CD8-positive, alpha-beta memory T cell (primary cell): Measurements from ENCODE around the gene DRC7. TPM values are rescaled to one million over a fixed set of nuclear protein-coding genes. Genes with fewer than 3 reads are reported as not detected.

Source experiments
- CTCF ChIA-PET: fragments of 350-600 bp; sonication (Branson Sonifier 250); formaldehyde crosslinking; loops from one replicate; lab custom pipeline; 2021; ENCODE audit warnings: antibody characterized with exemption; lab: Charles Lee
- POLR2A ChIA-PET: fragments of 350-600 bp; sonication (Branson Sonifier 250); formaldehyde crosslinking; loops from one replicate; lab custom pipeline; 2021; ENCODE audit warnings: antibody characterized with exemption; lab: Charles Lee
- DNase-seq, 5 donors: peaks; one replicate each; pipeline versions ENCODE4 v3.0.0 to v3.0.0-alpha.2; 2020 to 2022; ENCODE audit warnings: mixed read lengths in 1 of 5
- H3K27ac ChIP-seq: one replicate; pipeline ENCODE4 v1.7.0; 2013; ENCODE audit warnings: low read depth, mild to moderate bottlenecking, low read length, moderate library complexity
- H3K27me3 ChIP-seq: 2 replicates; pipeline ENCODE4 v1.7.0; 2013; ENCODE audit warnings: low read length, mild to moderate bottlenecking; ENCODE audit not compliant: insufficient read depth, poor library complexity, severe bottlenecking
- H3K36me3 ChIP-seq: 2 replicates; pipeline ENCODE4 v1.7.0; 2013; ENCODE audit warnings: mild to moderate bottlenecking, low read length, moderate library complexity; ENCODE audit not compliant: insufficient read depth
- H3K4me1 ChIP-seq: 2 replicates; pipeline ENCODE4 v1.7.0; 2013; ENCODE audit warnings: mild to moderate bottlenecking, low read length, moderate library complexity; ENCODE audit not compliant: insufficient read depth
- H3K4me3 ChIP-seq: 2 replicates; pipeline ENCODE4 v1.7.0; 2013; ENCODE audit warnings: mild to moderate bottlenecking, low read length
- H3K9me3 ChIP-seq: 2 replicates; pipeline ENCODE4 v1.7.0; 2013; ENCODE audit warnings: mild to moderate bottlenecking, low read length
- H3K27ac Mint-ChIP-seq, 8 donors: one replicate each; pipeline ENCODE4 v1.8.0; 2020 to 2021; ENCODE audit warnings: mixed read lengths in 8 of 8, mild to moderate bottlenecking in 6 of 8, inconsistent platforms in 3 of 8, moderate library complexity in 3 of 8
- H3K27me3 Mint-ChIP-seq, 2 donors: one replicate each; pipeline ENCODE4 v1.8.0; 2020 to 2021; ENCODE audit warnings: mixed read lengths in 2 of 2, mild to moderate bottlenecking in 1 of 2, moderate library complexity in 1 of 2
- H3K36me3 Mint-ChIP-seq, 3 donors: one replicate each; pipeline ENCODE4 v1.8.0; 2020 to 2021; ENCODE audit warnings: mixed read lengths in 3 of 3, inconsistent platforms in 1 of 3, mild to moderate bottlenecking in 1 of 3
- H3K4me1 Mint-ChIP-seq, 3 donors: one replicate each; pipeline ENCODE4 v1.8.0; 2020 to 2021; ENCODE audit warnings: mixed read lengths in 3 of 3, inconsistent platforms in 1 of 3, mild to moderate bottlenecking in 1 of 3
- H3K4me3 Mint-ChIP-seq, 7 donors: one replicate each; pipeline ENCODE4 v1.8.0; 2020 to 2021; ENCODE audit warnings: mixed read lengths in 7 of 7, mild to moderate bottlenecking in 6 of 7, moderate library complexity in 4 of 7, inconsistent platforms in 2 of 7
- H3K9me3 Mint-ChIP-seq, 5 donors: one replicate each; pipeline ENCODE4 v1.8.0; 2020 to 2022; ENCODE audit warnings: mixed read lengths in 5 of 5, mild to moderate bottlenecking in 3 of 5, moderate library complexity in 2 of 5, inconsistent platforms in 1 of 5
- polyA plus RNA-seq: library from polyadenylated mRNA; unstranded; fragments of 300-500 nt; fragmentation: Illumina TruSeq; gene quantifications from one replicate; pipeline ENCODE4 v1.2.3, GENCODE V29; 2021
- total RNA-seq, 2 experiments: library from RNA; stranded (reverse); gene quantifications; one replicate each; pipeline ENCODE4 v1.2.3, GENCODE V29; 2021

The DRC7 gene, protein sequence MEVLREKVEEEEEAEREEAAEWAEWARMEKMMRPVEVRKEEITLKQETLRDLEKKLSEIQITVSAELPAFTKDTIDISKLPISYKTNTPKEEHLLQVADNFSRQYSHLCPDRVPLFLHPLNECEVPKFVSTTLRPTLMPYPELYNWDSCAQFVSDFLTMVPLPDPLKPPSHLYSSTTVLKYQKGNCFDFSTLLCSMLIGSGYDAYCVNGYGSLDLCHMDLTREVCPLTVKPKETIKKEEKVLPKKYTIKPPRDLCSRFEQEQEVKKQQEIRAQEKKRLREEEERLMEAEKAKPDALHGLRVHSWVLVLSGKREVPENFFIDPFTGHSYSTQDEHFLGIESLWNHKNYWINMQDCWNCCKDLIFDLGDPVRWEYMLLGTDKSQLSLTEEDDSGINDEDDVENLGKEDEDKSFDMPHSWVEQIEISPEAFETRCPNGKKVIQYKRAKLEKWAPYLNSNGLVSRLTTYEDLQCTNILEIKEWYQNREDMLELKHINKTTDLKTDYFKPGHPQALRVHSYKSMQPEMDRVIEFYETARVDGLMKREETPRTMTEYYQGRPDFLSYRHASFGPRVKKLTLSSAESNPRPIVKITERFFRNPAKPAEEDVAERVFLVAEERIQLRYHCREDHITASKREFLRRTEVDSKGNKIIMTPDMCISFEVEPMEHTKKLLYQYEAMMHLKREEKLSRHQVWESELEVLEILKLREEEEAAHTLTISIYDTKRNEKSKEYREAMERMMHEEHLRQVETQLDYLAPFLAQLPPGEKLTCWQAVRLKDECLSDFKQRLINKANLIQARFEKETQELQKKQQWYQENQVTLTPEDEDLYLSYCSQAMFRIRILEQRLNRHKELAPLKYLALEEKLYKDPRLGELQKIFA
- not detected for total RNA-seq
- polyA plus RNA-seq = not detected

DNA sequence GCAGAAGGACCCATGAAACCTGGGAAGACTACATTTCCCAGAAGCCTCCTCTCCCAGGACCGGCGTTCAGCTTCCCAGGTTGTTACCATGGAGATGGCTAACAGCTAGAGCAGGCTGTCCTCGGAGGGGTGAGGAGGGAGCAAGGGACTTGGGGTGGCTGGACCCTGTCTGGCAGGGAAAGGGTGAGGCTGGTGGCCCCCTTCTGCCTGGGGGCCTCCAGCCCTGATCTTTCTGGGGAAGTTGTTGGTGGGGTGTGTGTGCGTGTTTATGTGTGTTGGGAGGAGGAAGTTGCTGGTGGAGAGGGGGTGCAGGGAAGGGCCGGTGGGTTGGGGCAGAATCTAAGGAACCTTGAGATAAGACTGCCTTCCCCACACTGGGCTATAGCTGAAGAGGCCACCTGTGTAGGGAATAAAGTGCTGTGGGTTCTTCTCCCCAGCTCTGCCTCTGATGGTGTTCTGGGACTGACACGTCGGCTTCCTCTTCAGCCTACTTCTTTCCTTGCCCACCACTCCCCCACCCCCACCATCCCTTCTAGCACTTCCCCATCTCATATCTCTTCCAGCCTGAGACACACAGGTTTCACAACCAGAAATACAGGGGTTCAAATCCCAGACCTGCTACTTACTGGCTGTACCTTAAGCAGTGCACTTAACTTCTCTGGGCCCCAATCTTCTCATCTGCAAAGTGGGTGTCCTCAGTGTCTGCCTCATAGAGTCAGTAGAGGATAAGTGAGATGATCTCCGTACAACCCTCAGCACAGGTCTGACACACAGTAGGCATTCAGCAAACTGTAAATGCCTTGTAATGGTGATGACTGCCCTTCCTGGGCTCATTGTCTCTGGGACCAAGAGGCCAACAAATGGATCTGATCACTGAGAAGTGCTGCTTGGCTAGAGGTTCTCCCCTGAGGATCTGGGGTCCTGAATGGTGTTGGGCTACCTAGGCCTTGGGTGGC, at the start of gene DRC7:
TSS of gene DRC7 (plus strand) at position 82 of the 955 bp plus-strand sequence. CDS start 3,144 bp downstream, outside the sequence.
- ChIA-PET CTCF (no interaction called here), POLR2A (no interaction called here)
- H3K4me3 ChIP-seq = no peak within 1 kb of the TSS
- H3K27me3 ChIP-seq = no peaks in the 10 kb centered on the region
- H3K4me1 ChIP-seq = peaks cover 4% of the 10 kb centered on the region
- DNase-seq = no peak
- peak within 1 kb of the TSS in 4 of 8 donors; percentile 26 to 74 (median 64) for H3K27ac Mint-ChIP-seq
- H3K4me3 Mint-ChIP-seq = no peak within 1 kb of the TSS
- no peaks in the 10 kb centered on the region for H3K9me3 ChIP-seq
- peak within 1 kb of the TSS; percentile 65 for H3K27ac ChIP-seq
- H3K27me3 Mint-ChIP-seq = peaks cover 2 to 10% of the 10 kb centered on the region in 2 donors
- H3K36me3 Mint-ChIP-seq = peaks cover 0 to 1% (median 0%) of the 10 kb centered on the region in 3 donors
- peaks cover 5 to 8% (median 6%) of the 10 kb centered on the region in 3 donors for H3K4me1 Mint-ChIP-seq
- H3K36me3 ChIP-seq = no peaks in the 10 kb centered on the region
- H3K9me3 Mint-ChIP-seq = no peaks in the 10 kb centered on the region

DNA sequence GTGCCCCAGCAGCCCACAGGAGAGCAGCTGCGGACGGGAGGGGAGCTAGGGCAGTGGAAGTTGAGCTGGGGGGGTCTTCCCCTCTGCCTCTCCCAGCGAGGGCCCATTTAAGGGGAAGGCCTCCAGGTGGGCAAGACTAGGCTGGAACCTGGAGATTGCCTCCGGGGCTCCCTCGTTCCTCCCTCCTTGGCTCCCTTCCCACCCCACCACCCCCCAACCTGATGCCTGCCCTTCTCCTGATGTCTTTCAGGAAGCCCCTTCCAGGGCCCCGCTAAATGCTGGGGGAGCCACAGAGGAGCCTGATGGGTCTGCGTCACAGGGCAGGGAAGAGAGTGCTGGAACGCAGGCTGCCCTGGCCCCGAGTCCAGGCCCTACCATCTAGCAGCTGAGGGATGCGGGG, 49.4 kb upstream of the DRC7 start:
- H3K9me3 Mint-ChIP-seq = no peaks in the 10 kb centered on the region
- no peaks in the 10 kb centered on the region for H3K36me3 Mint-ChIP-seq
- H3K27me3 Mint-ChIP-seq = peaks cover 0 to 2% of the 10 kb centered on the region in 2 donors
- DNase-seq = no peak
- Histone ChIP-seq H3K36me3 (no peaks in the 10 kb centered on the region), H3K4me3 (no peak overlapping the region), H3K27ac (no peak overlapping the region), H3K27me3 (no peaks in the 10 kb centered on the region), H3K4me1 (peaks cover 20% of the 10 kb centered on the region), H3K9me3 (no peaks in the 10 kb centered on the region)
- ChIA-PET POLR2A (no interaction called here), CTCF (interaction anchor here (5.5 to 6.4 kb wide), 4 partner anchors 9 to 68 kb away, joined by 42 to 215 read pairs (median 80); no protein-coding TSS in a partner anchor)
- H3K4me3 Mint-ChIP-seq = no peak overlapping the region
- no peak overlapping the region for H3K27ac Mint-ChIP-seq
- peaks cover 32 to 48% (median 34%) of the 10 kb centered on the region in 3 donors for H3K4me1 Mint-ChIP-seq

DNA sequence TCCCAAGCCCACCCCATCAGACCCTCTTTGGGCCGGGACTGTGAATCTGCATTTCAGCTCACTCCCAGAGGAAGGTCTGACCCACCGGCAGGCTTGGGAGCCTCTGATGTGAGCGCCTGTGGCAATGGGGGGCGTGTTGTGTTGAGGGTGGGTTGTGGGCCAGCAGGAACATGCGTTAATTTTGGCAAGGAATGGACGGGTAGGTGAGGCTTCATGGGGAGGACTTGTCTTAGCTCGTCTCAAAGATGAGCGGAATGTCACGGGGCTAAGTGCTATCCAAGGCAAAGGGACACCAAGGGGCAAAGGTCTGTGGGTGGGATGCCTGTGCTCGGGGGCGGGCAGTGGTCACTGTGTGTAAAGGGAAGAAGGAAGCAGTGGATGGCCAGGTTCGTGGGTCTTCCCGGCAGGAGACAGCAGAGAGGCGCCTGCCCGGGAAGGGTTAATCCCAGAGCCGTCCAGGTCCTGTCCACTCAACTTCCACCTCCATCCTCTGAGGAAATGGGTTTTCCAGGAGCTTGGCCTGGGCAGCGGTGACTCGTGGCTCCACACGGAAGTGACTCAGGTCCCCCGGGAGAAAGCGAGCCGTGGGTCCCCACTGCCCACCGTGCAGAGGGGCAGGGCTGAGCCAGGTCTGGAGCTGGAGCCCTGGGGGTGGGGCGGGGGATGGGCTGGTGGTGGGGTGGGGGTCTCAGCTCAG, 48.8 kb upstream of the DRC7 start:
- H3K27ac ChIP-seq = no peak overlapping the region
- H3K27ac Mint-ChIP-seq = peak overlapping the region in 4 of 8 donors; percentile 19 to 79 (median 48)
- H3K36me3 ChIP-seq = no peaks in the 10 kb centered on the region
- ChIA-PET CTCF (interaction anchor here (1.3 to 6.4 kb wide), 6 partner anchors 10 to 90 kb away, joined by 3 to 215 read pairs (median 52); partner anchors contain the start of gene KATNB1), POLR2A (no interaction called here)
- no peak overlapping the region for H3K4me3 ChIP-seq
- H3K27me3 Mint-ChIP-seq = peaks cover 0 to 2% of the 10 kb centered on the region in 2 donors
- DNase-seq = no peak
- H3K9me3 ChIP-seq = no peaks in the 10 kb centered on the region
- H3K27me3 ChIP-seq = no peaks in the 10 kb centered on the region
- H3K4me1 ChIP-seq = peaks cover 20% of the 10 kb centered on the region
- H3K4me3 Mint-ChIP-seq = peak overlapping the region in 1 of 7 donors; percentile 49
- H3K4me1 Mint-ChIP-seq = peaks cover 30 to 43% (median 34%) of the 10 kb centered on the region in 3 donors
- H3K36me3 Mint-ChIP-seq = no peaks in the 10 kb centered on the region
- no peaks in the 10 kb centered on the region for H3K9me3 Mint-ChIP-seq

DNA sequence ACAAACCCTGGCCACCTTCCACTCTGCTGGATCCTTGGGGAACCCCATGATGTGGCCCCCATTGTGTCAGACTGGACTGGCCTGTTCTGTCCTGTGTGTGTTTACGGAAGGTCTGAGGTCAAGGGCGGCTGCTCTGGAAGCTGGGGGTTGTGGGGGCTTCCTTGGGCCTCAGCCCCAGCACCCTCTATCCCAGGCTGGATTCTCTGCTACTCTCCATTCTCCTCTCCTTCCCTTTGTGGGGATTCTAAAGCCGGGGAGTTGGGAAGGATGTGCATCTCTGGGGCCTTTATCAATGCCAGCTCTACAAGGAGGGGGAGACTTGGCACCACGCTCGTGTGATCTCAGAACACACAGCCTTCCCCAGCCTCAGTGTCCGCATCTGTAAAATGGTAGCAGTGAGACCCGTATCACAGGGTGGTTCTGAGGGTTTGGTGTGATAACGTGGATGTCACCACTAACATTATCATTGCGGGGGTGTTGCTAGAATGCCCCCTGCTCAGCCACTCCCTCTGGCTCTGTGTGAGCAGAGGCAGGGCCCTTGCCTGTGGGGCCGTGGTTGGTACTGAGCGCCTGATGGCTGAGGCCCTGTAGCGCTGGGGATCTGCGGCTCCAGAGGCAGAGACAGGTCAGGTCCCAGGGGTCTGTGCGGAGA, 48.1 kb upstream of the DRC7 start:
- peak overlapping the region in 3 of 7 donors; percentile 75 to 88 (median 79) for H3K4me3 Mint-ChIP-seq
- no peaks in the 10 kb centered on the region for H3K36me3 Mint-ChIP-seq
- Histone ChIP-seq H3K9me3 (no peaks in the 10 kb centered on the region), H3K36me3 (no peaks in the 10 kb centered on the region), H3K27me3 (no peaks in the 10 kb centered on the region), H3K27ac (no peak overlapping the region), H3K4me3 (no peak overlapping the region), H3K4me1 (peaks cover 21% of the 10 kb centered on the region)
- H3K9me3 Mint-ChIP-seq = no peaks in the 10 kb centered on the region
- peaks cover 35 to 49% (median 37%) of the 10 kb centered on the region in 3 donors for H3K4me1 Mint-ChIP-seq
- DNase-seq = peak in 2 of 5 donors; percentile 36 to 38
- POLR2A ChIA-PET = interaction anchor here (1.3 kb wide), 1 partner anchor 37 kb away, joined by 4 read pairs; no protein-coding TSS in a partner anchor
- H3K27me3 Mint-ChIP-seq = peaks cover 0 to 2% of the 10 kb centered on the region in 2 donors
- H3K27ac Mint-ChIP-seq = peak overlapping the region in 6 of 8 donors; percentile 54 to 92 (median 78)
- CTCF ChIA-PET = interaction anchor here (1.3 to 6.4 kb wide), 7 partner anchors 11 to 89 kb away, joined by 3 to 215 read pairs (median 57); partner anchors contain the start of gene KATNB1

DNA sequence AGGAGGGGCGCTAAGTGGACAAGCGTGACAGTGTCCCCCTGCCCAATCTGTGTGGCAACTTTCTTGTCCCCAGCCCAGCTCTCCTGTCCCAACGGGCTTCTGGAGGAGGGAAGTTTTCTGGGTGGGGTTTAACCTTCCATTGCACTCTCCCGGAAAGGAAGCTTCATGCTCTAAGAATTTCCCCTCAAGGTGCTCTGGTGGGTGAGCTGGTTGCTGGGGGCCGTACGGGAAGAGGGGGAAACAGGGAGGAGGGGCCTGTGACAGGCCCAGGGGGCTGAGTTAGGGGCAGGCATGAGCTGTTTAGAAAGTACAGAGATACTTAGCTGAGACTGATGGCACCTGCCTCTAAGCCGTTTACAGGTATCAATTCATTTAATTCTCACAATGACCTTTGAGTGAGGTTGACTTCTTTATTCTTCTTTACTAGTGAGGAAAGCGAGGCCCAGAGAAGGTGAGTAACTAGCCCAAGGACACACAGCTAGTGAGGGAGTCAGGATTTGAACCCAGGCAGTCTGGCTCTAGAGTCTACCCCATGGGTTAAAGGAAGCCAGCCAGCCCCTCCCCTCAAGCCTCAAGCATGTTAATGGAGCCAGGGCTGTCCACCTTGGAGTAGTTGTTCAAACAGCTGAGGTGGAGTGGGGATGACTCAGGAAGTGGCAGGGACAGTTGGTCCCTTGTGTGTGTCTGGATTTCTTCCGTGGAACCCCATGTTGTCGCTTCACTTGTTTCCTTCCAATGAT, 47.3 kb upstream of the DRC7 start:
- Histone ChIP-seq H3K9me3 (no peaks in the 10 kb centered on the region), H3K4me3 (no peak overlapping the region), H3K36me3 (no peaks in the 10 kb centered on the region), H3K27ac (no peak overlapping the region), H3K27me3 (no peaks in the 10 kb centered on the region), H3K4me1 (peaks cover 29% of the 10 kb centered on the region)
- Mint-ChIP-seq H3K27me3 (peaks cover 0 to 2% of the 10 kb centered on the region in 2 donors), H3K9me3 (no peaks in the 10 kb centered on the region), H3K36me3 (no peaks in the 10 kb centered on the region), H3K27ac (peak overlapping the region in 7 of 8 donors; percentile 71 to 96 (median 87)), H3K4me3 (peak overlapping the region in 5 of 7 donors; percentile 64 to 88 (median 77)), H3K4me1 (peaks cover 43 to 57% (median 45%) of the 10 kb centered on the region in 3 donors)
- ChIA-PET CTCF (interaction anchor here (0.8 to 6.4 kb wide), 8 partner anchors 9 to 88 kb away, joined by 3 to 215 read pairs (median 50); partner anchors contain the start of gene KATNB1), POLR2A (interaction anchor here (0.9 to 1.3 kb wide), 3 partner anchors 37 to 56 kb away, joined by 3 to 4 read pairs (median 4); no protein-coding TSS in a partner anchor)
- DNase-seq = no peak

DNA sequence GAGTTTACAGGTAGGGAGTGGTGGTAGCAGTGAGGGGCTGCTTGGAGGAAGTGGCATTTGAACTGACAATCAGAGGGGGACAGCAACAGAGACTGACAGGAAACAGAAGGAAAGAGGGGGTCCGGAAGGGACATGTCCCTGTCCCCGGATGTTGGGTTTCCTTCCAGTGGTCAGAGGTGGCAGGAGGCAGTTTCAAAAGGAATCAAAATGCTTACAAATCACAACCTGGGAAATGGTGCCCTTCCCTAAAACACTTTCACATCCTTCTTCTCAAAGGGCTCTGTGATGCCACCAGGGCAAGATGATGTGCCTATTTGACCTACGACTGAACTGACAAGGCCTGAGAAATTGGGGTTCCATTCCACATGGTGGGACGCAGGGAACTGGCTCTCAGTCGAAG, 46.5 kb upstream of the DRC7 start:
- Mint-ChIP-seq H3K27ac (peak overlapping the region; percentile 71 to 96 (median 85)), H3K9me3 (no peaks in the 10 kb centered on the region), H3K4me1 (peaks cover 43 to 54% (median 45%) of the 10 kb centered on the region in 3 donors), H3K36me3 (no peaks in the 10 kb centered on the region), H3K4me3 (peak overlapping the region in 6 of 7 donors; percentile 22 to 88 (median 72)), H3K27me3 (peaks cover 0 to 2% of the 10 kb centered on the region in 2 donors)
- Histone ChIP-seq H3K27ac (no peak overlapping the region), H3K4me3 (no peak overlapping the region), H3K4me1 (peaks cover 34% of the 10 kb centered on the region), H3K27me3 (no peaks in the 10 kb centered on the region), H3K9me3 (no peaks in the 10 kb centered on the region), H3K36me3 (no peaks in the 10 kb centered on the region)
- CTCF ChIA-PET = interaction anchor here (0.8 to 6.4 kb wide), 17 partner anchors 8 to 251 kb away, joined by 3 to 215 read pairs (median 8); partner anchors contain the start of genes ADGRG1 and KATNB1
- POLR2A ChIA-PET = interaction anchor here (0.9 to 1.3 kb wide), 3 partner anchors 38 to 57 kb away, joined by 3 to 4 read pairs (median 4); no protein-coding TSS in a partner anchor
- DNase-seq = no peak
